NCI-H2107 treated with DMSO at 0.1 percent for 48 hours (cell line): ENCODE measurements around the gene JAKMIP2.
"Not testable (repeated sequence)": the region's sequence is repeated elsewhere in the genome, so short reads cannot be mapped to it uniquely, and the experiment has no call there.

Experiments
- DNase-seq: peaks from one replicate; lab custom pipeline; 2025; ENCODE audit not compliant: unreplicated experiment; lab: John Stamatoyannopoulos, UW

The JAKMIP2 gene

DNA sequence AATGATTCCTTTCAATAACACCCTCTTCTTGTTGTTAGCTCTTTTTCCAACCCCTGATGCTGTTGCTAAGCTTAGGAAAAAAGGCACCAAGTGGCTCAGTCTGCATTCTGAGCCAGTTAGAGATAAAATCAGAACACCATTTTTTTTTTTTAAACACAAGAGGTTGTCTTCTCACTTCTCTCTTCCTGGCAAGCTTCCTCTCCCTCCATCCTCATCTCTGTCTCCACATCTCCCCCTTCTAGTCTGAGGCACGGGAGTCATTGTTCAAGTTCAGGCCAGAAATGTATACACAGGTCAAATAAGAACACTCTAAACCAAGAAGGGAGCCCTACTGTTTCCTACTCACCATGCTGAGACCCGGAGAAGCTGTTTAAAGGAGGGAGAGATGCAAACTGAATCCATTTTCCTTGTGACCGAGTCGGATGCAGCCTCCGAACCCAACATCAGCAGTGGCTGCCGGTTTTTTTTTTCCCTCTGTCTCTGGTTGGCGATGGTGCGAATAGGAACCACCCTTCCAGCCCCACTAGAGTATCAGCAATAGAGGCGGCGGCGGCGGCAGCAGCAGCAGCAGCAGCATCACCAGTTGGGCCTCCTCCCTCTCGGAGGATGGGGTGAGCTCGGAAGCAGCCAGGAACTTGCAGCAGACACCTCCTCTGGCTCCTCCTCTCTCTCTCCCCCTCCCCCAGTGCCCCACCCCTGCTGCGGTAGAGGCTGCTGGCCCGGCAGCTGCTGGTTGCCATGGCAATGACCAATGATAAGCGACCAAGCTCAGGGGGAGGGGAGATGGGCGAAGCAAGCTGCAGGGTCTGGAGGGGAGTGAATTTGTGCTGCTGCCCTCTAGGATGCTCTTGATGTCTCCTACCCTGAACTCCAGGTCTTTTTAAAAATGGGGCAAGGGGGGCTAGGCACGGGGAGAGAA is at the start of gene JAKMIP2:
Gene JAKMIP2 (minus strand): TSS at position 619 of the 919 bp plus-strand sequence. CDS start 110,922 bp downstream, outside the sequence.
- DNase-seq = peak; percentile 93

DNA sequence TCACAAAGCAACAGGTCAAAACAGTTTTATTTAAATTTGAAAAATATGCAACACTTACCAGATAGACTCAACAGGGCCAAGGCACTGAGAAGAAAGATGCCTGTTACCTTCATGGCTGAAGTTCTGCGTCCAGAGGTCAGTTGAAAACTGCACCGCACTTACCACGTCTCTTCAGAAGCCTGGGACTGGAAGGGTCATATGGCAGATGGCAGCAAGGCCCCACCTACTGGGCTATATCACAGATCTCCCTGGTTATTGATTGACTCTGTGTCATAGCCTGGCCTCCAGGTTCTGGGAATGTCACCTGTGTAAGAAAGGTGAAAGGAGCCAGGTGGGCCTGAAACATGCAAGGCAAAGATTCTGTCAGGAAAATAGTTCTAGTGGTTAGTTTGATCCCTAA is 48.9 kb upstream of the JAKMIP2 start, which contains the start of gene SPINK1:
Gene SPINK1 (minus strand): TSS at position 207 of the 400 bp plus-strand sequence. CDS start 94 bp downstream, at position 113.
- no peak for DNase-seq

DNA sequence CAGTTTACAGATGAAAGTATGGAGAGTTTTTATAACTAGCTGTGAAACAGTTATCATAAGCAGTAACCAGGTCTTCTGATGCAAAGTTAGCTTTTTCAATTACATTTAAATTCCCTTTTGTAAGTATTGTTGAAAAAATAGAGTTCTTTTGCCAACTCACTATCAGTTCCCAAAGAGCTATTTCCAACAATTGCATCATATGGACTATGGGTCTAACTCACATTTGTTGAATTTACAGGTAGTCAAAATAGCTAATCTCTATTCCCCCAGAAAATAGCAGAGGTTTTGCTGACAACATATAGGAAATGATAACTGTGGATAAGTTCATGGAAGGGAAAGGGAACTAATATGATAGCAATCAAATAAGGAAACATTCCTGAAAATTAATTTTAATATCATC is 47.5 kb upstream of the JAKMIP2 start:
- DNase-seq = no peak

DNA sequence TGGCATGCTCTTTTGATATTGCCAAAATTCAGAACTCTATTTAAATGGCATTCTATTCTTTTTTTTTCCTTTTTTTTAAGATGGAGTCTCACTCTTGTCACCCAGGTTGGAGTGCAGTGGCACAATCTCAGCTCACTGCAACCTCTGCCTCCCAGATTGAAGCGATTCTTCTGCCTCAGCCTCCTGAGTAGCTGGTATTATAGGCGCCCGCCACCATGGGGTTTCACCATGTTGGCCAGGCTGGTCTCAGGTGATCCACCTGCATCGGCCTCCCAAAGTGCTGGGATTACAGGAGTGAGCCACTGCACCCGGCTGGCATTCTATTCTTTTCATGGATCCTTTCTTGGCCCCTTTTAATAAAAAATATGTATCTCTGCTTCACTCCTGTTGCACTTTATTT is 44.5 kb upstream of the JAKMIP2 start:
- DNase-seq = not testable (repeated sequence)

DNA sequence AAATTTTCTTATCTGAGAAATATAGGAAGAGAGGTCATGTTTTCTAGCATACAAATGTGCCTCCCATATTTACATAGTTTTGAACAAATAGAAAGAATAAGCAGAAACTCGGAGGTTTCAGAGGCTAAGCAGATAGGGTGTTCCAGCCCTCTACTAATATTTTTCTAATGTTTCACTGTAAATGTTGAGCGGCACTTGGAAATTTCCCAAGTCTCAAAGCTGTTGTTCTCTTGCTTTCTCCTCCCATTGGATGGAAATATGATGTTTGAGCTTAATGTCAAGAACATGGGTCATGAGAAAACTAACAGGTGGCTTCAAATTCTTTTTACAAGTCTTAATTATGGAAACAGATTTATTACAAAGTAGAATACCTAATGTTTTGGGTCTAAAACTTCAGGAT is 43.8 kb upstream of the JAKMIP2 start:
- DNase-seq = no peak

DNA sequence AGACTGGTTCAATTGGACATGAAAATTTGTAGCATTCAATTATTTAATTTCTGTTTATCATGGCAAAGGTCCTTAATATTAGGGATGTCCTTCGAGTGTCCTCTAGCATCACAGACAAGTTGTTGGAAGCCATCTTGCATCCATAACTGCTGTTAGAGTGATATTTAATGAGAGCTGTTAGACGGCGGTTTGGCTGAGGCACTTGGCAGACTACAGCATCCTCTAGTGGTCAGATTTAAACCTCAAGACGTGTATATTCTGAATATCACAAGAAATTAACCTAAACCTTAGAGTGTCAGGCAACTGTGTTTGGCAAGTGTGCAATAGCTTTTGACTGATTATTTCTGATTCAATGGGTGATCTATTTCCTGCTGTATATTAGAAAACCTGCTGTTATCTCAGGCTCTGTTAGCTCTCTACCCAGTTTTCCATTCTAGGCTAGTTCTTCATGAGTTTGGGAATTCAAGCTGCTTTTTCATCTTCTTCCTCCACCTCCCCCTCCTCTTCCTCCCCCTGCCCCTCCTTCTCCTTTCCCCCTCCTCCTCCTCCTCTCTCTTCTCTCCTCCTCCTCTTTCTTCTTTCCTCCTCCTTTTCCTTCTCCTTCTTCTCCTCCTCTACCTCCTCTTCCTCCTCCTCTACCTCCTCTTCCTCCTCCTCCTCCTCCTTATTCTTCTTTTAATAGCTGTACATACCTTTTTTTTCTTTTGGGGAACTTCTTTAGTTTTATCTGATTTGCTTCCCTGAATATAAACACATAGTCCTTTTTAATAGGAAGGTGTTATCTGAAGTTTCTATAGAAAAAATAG is 40.4 kb upstream of the JAKMIP2 start:
- DNase-seq = peak; percentile 73

DNA sequence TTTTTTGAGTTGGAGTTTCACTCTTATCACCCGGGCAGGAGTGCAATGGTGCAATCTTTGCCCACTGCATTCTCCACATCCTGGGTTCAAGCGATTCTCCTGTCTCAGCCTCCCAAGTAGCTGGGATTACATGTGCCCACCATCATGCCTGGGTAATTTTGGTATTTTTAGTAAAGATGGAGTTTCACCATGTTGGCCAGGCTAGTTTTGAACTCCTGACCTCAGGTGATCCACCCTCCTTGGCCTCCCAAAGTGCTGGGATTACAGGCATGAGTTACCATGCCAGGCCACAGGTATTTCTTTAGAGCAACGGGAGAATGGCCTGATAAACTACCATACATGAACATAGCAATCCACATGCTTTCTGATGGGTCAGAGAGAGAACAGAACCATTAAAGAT is 39.7 kb upstream of the JAKMIP2 start:
- DNase-seq = not testable (repeated sequence)

DNA sequence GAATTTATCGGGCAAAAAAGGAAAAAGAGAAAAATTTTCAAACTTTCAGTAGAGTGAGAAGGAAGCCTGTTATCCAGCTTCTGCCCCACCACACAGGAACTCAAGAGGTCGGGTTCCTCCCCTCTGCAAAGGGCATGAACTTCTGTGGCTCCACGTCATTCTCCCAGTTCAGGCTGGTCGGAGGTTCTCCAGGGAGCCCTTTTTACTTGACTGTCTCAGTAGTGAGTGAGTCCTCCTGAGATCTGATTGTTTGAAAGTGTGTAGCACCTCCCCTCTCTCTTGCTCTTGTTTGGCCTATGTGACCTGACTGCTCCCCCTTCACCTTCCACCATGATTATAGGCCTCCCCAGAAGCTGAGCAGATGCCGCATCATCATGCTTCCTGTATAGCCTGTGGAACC is 39.2 kb upstream of the JAKMIP2 start:
- DNase-seq = no peak

DNA sequence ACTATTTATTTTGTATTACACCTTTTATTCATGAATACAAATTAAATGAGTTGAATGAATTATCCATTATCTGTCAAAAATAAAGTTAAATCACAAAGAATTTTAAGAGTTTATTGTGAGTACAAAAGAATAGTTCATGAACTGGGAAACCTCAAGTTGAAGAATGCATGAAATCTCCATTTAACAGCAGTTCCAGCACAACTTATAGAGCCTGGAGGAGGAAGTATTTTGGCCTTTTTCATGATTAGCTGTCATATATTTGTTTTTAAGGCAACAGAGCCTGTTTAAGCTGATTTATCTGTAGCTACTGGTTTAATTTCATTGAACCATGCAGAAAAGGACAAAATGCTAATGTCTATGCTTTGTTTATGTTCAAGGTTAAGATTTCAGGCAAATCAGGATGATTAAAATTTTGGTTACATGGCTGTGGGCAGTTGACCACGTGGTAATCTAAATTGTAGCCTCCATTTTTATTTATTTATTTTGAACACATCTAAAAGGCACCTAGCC is 36.8 kb upstream of the JAKMIP2 start:
- DNase-seq = no peak

DNA sequence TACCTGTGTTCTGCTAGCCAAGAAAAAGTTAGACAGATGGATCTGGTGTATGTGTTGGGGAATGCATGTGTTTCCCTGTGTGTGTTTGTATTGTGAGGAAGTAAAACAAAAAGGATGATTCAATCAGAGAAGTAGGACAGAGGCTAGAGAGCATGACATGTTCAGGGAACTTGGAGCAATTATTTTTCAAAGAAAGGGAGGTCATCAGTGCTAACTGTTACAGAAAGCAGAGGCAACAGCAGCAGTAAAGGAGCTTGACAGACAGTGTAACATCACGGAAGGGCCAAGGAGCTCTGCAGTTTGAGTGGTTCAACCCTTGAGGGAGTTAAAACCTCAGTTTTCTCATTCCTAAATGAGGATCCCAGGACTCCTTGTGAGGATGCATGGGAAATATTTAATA is 35.8 kb upstream of the JAKMIP2 start:
- DNase-seq = no peak

DNA sequence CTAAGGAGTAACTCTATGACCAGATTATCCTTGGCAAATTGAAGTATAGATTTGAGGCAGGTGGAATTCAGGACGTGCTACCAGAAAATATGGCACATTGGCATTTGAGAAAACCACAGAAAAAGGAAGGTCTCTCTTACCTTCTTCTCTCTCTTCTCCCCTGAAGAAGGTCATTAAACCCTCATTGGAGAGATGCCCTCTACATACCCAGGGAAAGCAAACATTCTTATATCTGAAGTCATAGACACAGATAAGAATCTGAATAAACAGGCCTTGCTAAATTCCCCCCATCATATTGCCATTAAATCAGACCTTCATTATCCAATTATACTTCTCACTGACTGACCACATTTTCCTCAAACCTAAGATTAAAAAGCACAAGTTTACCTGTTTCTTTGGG is 31.2 kb upstream of the JAKMIP2 start:
- DNase-seq = no peak

DNA sequence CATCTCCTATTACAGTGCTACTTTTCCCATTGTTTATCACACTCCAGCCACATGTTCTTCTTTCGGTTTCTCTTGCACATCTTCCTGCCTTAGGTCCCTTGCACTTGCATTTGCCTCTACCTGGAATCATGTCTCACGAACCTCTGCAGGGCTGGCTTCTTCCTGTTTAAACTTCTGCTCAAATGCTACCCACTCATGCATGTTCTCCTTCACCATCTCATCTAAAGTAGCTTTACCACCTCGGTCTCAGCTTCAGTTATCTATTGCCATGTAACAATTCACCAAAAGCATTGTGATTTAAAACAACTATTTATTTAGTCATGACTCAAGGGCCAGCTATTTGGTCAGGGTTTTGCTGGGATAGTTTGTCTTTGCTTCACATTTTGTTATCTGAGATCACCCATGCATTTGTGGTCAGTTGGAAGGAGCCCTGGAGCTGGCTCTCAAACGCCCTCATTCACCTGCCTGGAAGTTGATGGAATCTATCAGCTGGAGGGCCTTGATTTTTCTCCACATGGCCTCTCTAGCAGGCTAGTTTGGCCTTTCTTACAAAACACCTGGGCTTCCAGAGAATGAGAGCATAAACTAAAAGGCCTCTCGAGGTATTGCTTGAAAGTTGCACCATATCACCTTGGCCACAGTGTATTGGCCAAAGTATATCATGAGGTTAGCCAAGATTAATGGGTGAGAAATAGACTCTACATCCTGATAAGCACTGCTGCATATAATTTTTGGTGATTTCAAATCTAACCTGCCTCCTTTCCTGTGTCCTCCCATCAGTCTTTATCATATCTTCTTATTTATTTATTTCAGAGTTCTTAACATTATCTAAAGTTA is 27.5 kb upstream of the JAKMIP2 start:
- DNase-seq = no peak

DNA sequence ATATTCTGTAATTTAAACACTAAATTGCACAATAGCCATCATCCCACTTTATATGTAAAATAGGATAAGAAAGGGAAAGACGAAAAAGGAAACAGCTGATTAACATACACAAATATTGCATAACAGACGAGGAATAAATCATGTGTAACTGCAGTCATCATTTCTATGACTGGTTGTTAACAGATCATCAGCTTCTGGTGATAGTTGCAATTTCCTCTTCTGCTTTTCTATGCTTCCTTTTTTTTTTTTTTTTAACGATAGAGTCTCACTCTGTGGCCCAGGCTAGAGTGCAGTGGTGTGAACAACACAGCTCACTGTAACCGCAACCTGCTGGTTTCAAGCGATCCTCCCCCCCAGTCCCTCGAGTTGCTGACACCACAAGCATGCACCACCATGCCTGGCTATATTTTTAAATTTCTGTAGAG is 22.5 kb upstream of the JAKMIP2 start:
- DNase-seq = no peak

DNA sequence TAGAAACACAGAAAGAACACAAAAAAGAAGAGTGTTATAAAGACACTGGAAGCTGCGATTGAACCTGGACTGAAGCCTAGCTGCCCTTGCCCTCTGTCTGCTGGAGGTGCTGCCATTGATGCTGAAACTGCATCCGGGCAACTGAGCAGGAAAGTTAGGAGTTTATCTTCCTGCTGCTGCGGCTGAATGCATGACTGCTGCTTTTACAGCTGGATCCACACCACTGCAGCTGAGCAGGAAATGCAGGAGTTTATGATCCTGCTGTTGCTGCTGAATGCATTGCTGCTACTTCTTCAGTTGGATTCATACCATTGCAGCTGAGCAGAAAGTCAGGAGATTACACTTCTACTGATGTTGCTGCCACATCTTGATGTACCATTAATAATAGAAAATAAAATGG is 21.8 kb upstream of the JAKMIP2 start:
- DNase-seq = no peak

DNA sequence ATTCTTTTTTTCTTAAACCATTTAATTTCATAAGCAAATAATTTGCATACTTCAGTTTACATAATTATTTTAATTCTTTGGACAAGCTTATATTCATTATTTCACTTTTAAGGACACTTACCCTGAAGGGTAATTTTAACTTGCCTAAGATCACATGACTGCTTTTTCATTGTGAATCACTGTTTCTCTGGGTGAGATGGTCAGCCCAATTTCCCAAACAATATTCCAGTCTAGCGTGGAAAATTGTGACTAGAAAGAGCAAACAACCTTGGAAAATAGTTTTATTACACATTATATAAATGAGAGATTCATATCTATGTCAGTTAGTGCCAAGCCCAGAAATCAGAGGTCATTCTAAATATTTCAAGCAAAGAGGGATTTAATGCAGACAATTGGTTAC is 21.4 kb upstream of the JAKMIP2 start:
- no peak for DNase-seq

DNA sequence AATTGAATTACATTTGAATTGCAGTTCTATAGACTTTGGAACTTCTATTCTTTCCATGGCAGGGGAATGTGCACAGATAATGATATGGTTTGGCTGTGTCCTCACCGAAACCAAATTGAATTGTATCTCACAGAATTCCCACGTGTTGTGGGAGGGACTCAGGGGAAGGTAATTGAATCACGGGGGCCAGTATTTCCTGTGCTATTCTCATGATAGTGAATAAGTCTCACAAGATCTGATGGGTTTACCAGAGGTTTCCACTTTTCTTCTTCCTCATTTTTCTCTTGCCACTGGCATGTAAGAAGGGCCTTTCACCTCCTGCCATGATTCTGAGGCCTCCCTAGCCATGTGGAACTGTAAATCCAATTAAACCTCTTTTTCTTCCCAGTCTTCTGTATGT is 20.6 kb upstream of the JAKMIP2 start:
- DNase-seq = not testable (repeated sequence)

DNA sequence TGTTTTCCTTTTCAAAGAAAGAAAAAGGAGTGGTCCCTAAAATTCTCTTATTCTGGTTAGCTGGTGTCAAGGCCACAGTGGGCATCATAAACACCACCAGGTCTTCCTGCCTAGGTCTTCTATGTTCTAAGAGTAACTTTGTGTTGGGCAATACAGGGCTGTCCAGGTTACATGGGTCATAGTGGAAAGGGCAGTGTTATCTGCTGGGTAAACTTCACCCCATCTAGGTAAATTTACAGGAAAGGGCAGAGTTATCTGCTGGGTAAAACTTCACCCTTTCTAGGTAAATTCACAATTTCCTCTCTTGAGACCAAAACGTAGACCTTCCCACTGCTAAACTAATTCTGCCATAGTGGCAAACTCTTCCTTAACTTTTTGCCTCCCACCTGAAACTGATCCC is 18.9 kb upstream of the JAKMIP2 start:
- no peak for DNase-seq

DNA sequence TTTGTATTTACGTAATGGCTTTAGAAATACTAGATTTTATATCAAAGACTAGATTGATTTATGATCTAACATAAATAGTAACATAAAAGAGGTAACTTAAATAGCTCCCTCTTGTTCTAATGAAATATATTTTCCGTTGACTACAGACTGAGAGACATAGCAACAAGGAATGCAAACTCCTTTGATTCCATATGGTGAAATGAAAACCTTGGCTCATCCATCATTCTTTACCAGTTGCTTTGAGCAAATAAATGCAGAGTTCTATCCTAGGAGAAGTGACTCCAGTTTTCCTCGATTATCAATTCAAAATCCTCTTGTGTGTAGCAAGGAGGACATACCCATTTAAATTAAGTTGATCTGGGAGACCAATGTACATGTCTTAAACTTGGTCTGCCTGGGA is 18.0 kb upstream of the JAKMIP2 start:
- no peak for DNase-seq

DNA sequence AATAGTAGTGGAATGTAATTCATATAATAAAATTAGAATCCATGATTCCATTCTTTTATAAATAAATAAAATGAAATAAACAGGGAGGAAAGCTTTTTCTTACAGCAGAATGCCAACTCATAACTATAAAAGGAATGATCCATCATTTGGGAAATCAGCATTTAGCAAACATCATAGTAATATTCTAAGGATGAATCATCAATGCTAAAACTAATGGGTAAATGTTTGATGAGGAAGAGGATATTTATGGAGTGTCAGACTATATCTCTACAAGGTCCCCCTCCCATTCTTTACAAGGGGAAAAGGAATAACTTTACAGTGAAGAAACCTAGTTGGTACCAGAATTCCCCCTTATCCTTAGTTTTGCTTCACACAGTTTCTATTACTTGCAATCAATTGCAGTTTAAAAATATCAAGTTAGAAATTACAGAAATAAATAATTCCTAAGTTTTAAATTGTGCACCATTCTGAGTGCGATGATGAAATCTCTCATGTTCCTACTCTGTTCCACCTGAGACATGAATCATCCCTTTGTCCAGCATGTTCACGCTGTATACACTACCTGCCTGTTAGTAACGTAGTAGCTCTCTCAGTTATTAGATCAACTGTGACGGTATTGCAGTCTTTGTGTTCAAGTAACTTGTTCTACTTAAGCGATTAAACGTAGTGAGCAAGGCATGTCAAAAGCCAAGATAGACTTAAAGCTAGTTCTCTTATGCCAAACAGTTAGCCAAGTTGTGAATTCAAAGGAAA is 14.2 kb upstream of the JAKMIP2 start:
- no peak for DNase-seq

DNA sequence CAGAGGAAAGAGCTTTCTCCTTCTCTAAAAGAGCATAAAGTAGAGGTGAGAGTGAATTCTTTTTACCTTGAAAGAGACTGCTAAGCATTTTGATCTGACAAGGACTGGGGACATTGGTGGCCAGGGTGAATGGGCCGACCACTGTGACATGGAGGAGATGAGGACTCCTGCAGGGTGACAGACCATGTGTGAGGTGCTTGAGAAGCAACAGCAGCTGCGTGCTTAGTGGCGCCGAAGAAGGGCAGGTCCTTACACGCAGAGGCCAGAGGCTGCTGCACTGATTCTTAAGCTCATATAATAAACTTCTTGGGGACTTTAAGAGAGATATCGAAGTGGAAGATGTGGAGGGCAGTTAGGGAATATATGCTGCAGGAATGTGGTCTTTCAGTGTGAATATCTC is 8.7 kb upstream of the JAKMIP2 start:
- no peak for DNase-seq
